GM15510 (cell line): ENCODE results near the gene ANKRD63.

Experiments used
- POLR2A ChIP-seq: IDR thresholded peaks from 3 replicates; pipeline ENCODE4 v1.6.1; 2011; ENCODE audit warnings: borderline replicate concordance; ENCODE audit not compliant: insufficient read length; ENCODE audit errors: extremely low read depth

The ANKRD63 gene

GRCh38 chr15:40267670-40268069 is 15.2 kb downstream of the ANKRD63 start:
- no peak for TF ChIP-seq POLR2A

DNA sequence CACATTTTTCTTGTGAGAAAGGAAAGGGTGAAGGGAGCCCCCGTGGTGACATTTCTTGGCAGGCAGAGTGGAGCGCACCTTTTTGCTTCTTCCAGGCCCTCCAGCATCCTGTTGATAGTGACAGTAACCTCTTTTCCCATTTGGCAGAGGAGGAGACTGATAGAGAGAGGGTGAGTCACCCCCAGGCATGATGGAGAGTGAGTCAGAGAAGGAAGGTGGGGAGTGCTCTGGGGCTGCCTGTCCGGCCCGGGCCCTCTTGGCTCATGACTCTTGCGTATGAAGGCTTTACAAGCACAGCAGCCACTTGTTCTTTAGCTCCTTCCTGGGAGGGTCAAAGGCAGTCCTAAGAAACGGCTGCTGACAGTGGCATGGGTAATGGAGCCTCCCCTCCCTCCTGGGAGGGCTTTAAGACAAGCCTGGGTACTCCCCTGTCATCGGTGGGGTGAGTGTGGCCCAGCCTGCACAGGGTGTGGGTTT is 16.0 kb downstream of the ANKRD63 start:
- TF ChIP-seq POLR2A: no peak

GRCh38 chr15:40265875-40266274 is 17.0 kb downstream of the ANKRD63 start:
- TF ChIP-seq POLR2A: no peak

DNA sequence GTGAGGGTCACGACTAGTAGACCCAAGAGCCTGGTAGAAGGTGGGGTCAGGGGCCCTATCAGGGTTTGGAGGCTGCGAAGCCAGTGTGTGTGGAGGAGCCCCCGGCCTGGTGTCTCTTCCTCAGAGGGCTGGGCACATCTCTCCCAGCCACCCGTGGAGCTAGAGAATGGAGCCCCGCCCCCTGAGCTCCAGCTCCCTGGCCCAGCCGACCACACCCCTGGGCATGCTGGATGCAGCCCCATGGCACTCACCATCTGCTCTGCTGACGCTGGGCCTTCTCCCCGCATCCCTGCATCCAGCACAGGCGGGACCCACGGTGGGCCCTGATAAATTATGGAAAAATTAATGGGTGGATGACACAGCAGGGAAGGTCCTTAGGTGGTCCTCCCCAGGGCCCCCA is 17.5 kb downstream of the ANKRD63 start:
- TF ChIP-seq POLR2A: no peak

GRCh38 chr15:40264321-40265153 is 18.3 kb downstream of the ANKRD63 start:
- no peak for TF ChIP-seq POLR2A

DNA sequence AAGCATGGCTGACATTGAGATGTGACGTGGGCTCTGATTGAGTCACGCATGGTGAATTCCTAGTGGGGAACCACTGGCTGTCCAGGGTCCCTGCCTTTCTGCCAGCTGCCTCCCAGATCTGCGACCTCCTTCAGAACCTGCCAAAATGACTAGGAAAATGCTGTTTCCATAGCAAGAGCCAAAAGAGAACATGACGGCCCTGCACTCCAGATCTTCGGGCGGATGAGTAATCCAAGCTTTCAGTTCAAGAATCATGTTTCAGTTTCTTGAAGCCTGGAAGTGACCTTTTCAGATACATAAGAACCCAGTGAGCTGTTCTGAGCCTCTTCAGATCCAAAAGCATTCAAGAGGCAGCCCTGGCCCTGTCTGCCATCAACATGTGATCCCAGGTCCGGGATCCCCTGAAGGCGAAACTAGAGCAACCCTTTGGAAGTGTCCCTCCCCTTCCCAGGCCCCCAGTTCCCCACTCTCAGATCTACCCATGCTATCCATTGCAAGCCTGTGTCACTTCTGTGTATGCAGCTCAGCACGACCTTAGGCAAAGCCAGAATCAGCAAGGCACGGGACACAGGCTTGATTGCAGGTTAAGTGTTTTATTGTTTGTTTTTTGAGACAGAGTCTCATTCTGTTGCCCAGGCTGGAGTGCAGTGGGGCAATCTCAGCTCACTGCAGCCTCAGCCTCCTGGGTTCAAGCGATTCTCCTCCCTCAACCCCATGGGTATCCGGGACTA is 19.7 kb downstream of the ANKRD63 start:
- no peak for TF ChIP-seq POLR2A

- TF ChIP-seq POLR2A: no peak
Observed at GRCh38 chr15:40259021-40259420, 23.8 kb downstream of the ANKRD63 start.

- no peak for TF ChIP-seq POLR2A
Observed at GRCh38 chr15:40258544-40258943, 24.3 kb downstream of the ANKRD63 start.

- TF ChIP-seq POLR2A: no peak
Observed at GRCh38 chr15:40257656-40258450, 25.0 kb downstream of the ANKRD63 start.

DNA sequence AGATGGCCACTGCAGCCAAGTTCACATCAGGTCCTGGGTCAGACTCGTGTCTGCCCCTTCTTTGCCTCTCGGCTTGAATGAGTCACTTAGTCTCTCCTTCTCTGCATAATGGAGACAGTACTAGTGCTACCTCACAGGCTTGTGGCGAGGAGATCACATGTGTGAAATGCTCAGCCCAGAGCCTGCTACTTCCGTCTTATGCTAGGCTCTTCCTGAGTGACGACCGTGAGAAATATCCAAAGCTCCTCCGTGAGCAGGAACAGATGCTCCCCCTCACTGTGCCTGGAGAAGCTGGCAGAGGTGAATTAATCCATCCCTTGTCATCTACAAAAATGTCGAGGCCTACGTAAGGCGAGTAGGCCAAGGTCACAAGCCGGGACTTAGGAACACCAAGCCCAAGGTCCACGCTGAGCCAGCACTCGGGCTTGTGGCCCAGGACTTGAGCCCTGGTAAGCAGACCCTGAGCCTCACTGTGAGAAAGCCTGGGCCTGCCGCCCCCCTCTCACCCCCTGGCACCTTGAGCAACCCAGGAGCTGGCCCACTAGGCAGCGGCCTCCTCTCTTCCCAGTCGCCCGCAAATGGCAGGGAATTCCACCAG is 26.1 kb downstream of the ANKRD63 start:
- TF ChIP-seq POLR2A: no peak

GRCh38 chr15:40255033-40255432 is 27.8 kb downstream of the ANKRD63 start:
- TF ChIP-seq POLR2A: no peak

DNA sequence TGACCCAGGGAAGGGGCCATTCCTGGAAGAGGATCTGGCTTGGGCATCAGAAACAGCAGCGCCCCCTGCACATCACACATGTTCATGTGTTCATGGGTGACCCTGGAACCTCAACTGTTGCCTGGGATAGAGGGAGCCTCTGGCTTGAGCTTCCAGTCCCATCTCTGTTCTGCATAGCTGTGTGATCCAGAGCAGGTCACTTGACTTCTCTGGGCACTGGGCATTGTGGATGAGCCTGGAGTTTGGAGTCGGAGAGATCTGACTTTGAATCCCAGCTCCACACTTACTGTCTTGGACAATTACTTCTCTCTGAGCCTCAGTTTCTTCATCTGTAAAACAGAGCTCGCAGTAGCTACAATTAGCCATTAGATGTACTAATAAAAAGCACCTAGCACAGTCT is 28.4 kb downstream of the ANKRD63 start:
- no peak for TF ChIP-seq POLR2A

GRCh38 chr15:40253167-40253790 is 29.6 kb downstream of the ANKRD63 start:
- no peak for TF ChIP-seq POLR2A
